ENCODE data around the gene KANSL1.

GRCh38 chr17:46072998-46073397 is 120.2 kb downstream of the KANSL1 start:
- no peak for TF ChIP-seq POLR2AphosphoS5 (IDR thresholded peaks at IDR 0.05; ENCODE audit: low read depth)
- TF ChIP-seq EZH2 (IDR thresholded peaks at IDR 0.05; ENCODE audit: low read depth, unreplicated experiment), result no peak
- no peak for TF ChIP-seq CTCF (conservative IDR thresholded peaks at IDR 0.05; ENCODE audit: low read depth in 2 of 2)
- TF ChIP-seq EZH2phosphoT487 (IDR thresholded peaks at IDR 0.05; ENCODE audit: unreplicated experiment), result no peak
- no peak for TF ChIP-seq REST (IDR thresholded peaks at IDR 0.05; ENCODE audit: unreplicated experiment)
- TF ChIP-seq ZNF331 (CRISPR knock-in tag; IDR thresholded peaks at IDR 0.05; ENCODE audit: low read depth), result no peak
- no peak for TF ChIP-seq CREB1 (CRISPR knock-in tag; IDR thresholded peaks at IDR 0.05; ENCODE audit: low read depth)
